ENCODE measurements around the gene PPP1R13B.

Gene PPP1R13B

DNA sequence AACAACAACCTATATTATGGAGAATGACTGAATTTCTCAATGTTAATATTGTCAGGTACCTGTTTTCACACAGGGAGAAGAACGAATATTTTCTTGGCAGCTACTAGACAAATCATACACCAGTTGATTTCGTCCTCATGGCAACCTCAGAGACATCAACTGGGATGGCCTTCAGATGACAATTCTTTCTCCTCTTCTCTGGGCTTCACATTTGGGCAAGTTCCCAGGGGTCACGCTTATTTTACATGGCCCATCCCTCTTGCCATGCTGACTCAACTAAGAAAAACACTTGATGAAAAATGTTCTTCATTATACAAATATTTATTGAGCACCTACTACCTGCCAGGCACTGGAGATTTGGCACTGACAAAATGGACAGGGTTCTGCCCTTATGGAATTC lies 29.0 kb downstream of the PPP1R13B start:
- H3K4me1 ChIP-seq (ENCODE audit: control insufficient read depth in 1 of 2, insufficient read depth in 2 of 2, low read length in 2 of 2), result peaks cover 18 to 23% of the 10 kb centered on the region in 2 donors
- H3K9ac ChIP-seq (ENCODE audit: low read depth in 1 of 2, low read length in 2 of 2), result no peak overlapping the region
- H3K9me3 ChIP-seq (ENCODE audit: control insufficient read depth in 1 of 2, low read length in 2 of 2), result no peaks in the 10 kb centered on the region
- H3K27me3 ChIP-seq (ENCODE audit: control insufficient read depth in 1 of 2, insufficient read depth in 2 of 2, low read length in 2 of 2), result no peaks in the 10 kb centered on the region
- no peak overlapping the region for H3K27ac ChIP-seq (ENCODE audit: low read depth, low read length)
- H3K4me3 ChIP-seq (ENCODE audit: low read depth in 1 of 2, low read length in 2 of 2), result no peak overlapping the region
- no peaks in the 10 kb centered on the region for H3K36me3 ChIP-seq (ENCODE audit: control insufficient read depth in 1 of 2, insufficient read depth in 2 of 2, low read length in 2 of 2)

DNA sequence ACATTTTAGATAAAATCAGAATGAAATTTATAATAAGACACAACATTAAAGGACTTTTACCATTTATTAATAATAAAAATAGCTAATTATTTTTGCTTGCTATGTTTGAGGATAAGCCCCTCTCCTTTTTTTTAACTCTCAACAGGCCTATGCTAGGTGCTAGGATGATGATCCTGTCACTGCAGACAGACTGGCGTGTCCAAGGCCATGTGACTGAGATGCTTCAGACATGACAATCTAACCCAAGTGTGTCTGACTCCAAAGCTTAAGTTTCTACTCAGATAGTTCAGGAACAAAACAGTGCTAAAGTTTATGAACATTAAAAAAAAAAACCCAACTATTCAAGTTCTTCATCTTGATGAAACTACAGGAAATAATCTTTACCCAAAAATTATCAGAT lies 29.8 kb downstream of the PPP1R13B start:
- no peak overlapping the region for H3K27ac ChIP-seq (ENCODE audit: low read depth, low read length)
- no peaks in the 10 kb centered on the region for H3K27me3 ChIP-seq (ENCODE audit: control insufficient read depth in 1 of 2, insufficient read depth in 2 of 2, low read length in 2 of 2)
- no peak overlapping the region for H3K4me3 ChIP-seq (ENCODE audit: low read depth in 1 of 2, low read length in 2 of 2)
- H3K36me3 ChIP-seq (ENCODE audit: control insufficient read depth in 1 of 2, insufficient read depth in 2 of 2, low read length in 2 of 2), result no peaks in the 10 kb centered on the region
- no peaks in the 10 kb centered on the region for H3K9me3 ChIP-seq (ENCODE audit: control insufficient read depth in 1 of 2, low read length in 2 of 2)
- H3K4me1 ChIP-seq (ENCODE audit: control insufficient read depth in 1 of 2, insufficient read depth in 2 of 2, low read length in 2 of 2), result peaks cover 18 to 21% of the 10 kb centered on the region in 2 donors
- no peak overlapping the region for H3K9ac ChIP-seq (ENCODE audit: low read depth in 1 of 2, low read length in 2 of 2)

DNA sequence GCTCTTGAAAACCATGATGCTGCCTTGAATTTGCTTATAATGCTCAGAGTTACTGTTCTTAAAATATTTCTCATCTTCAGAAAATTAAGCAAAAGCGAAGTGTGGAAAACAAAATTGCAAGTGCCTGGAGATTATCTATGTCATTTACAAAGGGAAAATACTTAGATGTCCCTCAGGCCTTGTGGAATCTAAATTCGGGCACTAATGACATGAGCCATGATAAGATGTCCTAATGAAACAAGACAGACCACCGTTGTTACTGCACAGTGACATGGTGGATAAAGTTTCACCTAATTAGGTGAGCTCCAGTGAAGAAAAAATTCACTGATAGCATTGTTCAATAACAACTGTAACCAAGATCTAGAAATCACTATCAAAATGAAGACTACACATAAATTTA lies 30.4 kb downstream of the PPP1R13B start:
- Histone ChIP-seq H3K27me3 (ENCODE audit: control insufficient read depth in 1 of 2, insufficient read depth in 2 of 2, low read length in 2 of 2) (no peaks in the 10 kb centered on the region), H3K9me3 (ENCODE audit: control insufficient read depth in 1 of 2, low read length in 2 of 2) (no peaks in the 10 kb centered on the region), H3K27ac (ENCODE audit: low read depth, low read length) (no peak overlapping the region), H3K4me3 (ENCODE audit: low read depth in 1 of 2, low read length in 2 of 2) (no peak overlapping the region), H3K4me1 (ENCODE audit: control insufficient read depth in 1 of 2, insufficient read depth in 2 of 2, low read length in 2 of 2) (peaks cover 18 to 21% of the 10 kb centered on the region in 2 donors), H3K36me3 (ENCODE audit: control insufficient read depth in 1 of 2, insufficient read depth in 2 of 2, low read length in 2 of 2) (no peaks in the 10 kb centered on the region), H3K9ac (ENCODE audit: low read depth in 1 of 2, low read length in 2 of 2) (no peak overlapping the region)

DNA sequence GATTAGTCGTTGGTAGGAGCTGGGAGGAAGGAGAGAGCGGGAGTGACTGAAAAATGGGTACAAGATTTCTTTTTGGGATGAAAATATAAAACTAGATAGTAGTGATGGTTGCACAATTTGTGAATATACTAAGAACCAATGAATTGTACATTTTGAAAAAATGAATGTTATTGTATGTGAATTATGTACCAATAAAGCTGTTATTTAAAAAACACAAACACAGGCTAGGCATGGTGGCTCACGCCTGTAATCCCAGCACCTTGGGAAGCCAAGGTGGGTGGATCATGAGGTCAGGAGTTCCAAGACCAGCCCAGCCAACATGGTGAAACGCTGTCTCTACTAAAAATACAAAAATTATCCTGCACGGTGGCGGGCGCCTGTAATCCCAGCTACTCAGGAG lies 32.1 kb downstream of the PPP1R13B start:
- Histone ChIP-seq H3K4me1 (ENCODE audit: control insufficient read depth in 1 of 2, insufficient read depth in 2 of 2, low read length in 2 of 2) (peaks cover 8 to 9% of the 10 kb centered on the region in 2 donors), H3K4me3 (ENCODE audit: low read depth in 1 of 2, low read length in 2 of 2) (no peak overlapping the region), H3K9me3 (ENCODE audit: control insufficient read depth in 1 of 2, low read length in 2 of 2) (no peaks in the 10 kb centered on the region), H3K27me3 (ENCODE audit: control insufficient read depth in 1 of 2, insufficient read depth in 2 of 2, low read length in 2 of 2) (no peaks in the 10 kb centered on the region), H3K27ac (ENCODE audit: low read depth, low read length) (no peak overlapping the region), H3K36me3 (ENCODE audit: control insufficient read depth in 1 of 2, insufficient read depth in 2 of 2, low read length in 2 of 2) (no peaks in the 10 kb centered on the region), H3K9ac (ENCODE audit: low read depth in 1 of 2, low read length in 2 of 2) (no peak overlapping the region)

DNA sequence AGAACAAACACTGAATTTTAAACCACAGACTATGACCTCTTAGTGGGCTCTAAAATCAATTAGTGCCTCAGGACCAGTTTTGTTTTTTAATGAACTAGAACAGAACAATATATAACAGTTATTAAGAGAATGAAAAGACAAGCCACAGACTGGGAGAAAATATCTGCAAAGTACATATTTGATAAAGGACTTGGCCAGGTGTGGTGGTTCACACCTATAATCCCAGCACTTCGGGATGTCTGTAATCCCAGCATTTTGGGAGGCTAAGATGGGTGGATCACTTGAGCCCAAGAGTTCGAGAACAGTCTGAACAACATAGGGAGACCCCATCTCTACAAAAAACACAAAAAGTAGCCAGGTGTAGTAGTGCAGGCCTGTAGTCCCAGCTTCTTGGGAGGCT lies 36.2 kb downstream of the PPP1R13B start:
- Histone ChIP-seq H3K36me3 (ENCODE audit: control insufficient read depth in 1 of 2, insufficient read depth in 2 of 2, low read length in 2 of 2) (no peaks in the 10 kb centered on the region), H3K4me3 (ENCODE audit: low read depth in 1 of 2, low read length in 2 of 2) (no peak overlapping the region), H3K27ac (ENCODE audit: low read depth, low read length) (no peak overlapping the region), H3K4me1 (ENCODE audit: control insufficient read depth in 1 of 2, insufficient read depth in 2 of 2, low read length in 2 of 2) (no peaks in the 10 kb centered on the region), H3K9me3 (ENCODE audit: control insufficient read depth in 1 of 2, low read length in 2 of 2) (no peaks in the 10 kb centered on the region), H3K9ac (ENCODE audit: low read depth in 1 of 2, low read length in 2 of 2) (no peak overlapping the region), H3K27me3 (ENCODE audit: control insufficient read depth in 1 of 2, insufficient read depth in 2 of 2, low read length in 2 of 2) (no peaks in the 10 kb centered on the region)

DNA sequence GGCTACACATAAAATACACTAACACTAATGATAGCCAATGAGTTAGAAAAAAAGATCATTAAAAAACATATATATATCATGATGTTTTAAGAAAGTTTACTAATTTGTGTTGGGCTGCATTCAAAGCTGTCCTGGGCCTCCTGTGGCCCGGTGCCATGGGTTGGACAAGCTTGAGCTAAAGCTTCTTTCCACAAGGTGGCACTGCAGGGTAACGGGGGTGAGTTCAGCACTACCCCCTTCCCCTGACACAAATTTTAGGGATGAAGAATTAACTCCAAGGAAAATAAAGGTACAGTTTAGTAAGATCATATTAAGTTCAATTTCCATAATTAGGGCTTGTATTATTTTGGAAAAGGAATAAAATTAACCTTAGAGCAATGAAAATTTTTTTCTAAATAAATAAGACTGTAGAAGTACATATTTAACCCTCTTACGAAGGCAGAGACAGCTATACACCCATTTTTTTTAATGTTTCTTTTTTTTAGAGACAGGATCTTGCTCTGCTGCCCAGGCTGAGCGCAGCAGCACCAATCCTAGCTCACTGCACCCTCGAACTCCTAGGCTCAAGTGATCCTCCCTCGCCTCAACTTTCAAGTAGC lies 38.9 kb downstream of the PPP1R13B start:
- Histone ChIP-seq H3K4me1 (ENCODE audit: control insufficient read depth in 1 of 2, insufficient read depth in 2 of 2, low read length in 2 of 2) (no peaks in the 10 kb centered on the region), H3K9ac (ENCODE audit: low read depth in 1 of 2, low read length in 2 of 2) (no peak overlapping the region), H3K36me3 (ENCODE audit: control insufficient read depth in 1 of 2, insufficient read depth in 2 of 2, low read length in 2 of 2) (no peaks in the 10 kb centered on the region), H3K9me3 (ENCODE audit: control insufficient read depth in 1 of 2, low read length in 2 of 2) (no peaks in the 10 kb centered on the region), H3K4me3 (ENCODE audit: low read depth in 1 of 2, low read length in 2 of 2) (no peak overlapping the region), H3K27ac (ENCODE audit: low read depth, low read length) (no peak overlapping the region), H3K27me3 (ENCODE audit: control insufficient read depth in 1 of 2, insufficient read depth in 2 of 2, low read length in 2 of 2) (no peaks in the 10 kb centered on the region)

DNA sequence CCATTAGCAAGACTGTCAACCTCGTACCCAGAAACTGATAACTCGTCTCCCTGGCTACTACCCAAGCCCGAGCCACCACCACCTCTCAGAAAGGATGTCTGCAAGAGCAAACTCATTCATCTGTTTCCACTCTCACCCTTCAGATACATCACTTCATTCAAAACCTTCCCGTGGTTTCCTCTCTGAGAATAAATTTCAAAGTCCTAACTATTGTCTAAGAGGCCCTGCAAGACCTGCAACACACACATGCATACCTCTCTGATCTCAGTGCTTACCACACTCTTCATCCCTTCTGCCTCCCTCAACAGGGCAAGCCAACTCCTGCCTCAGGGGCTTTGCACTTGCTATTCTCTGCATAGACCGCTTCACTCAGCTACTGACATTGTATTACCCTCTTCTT lies 40.6 kb downstream of the PPP1R13B start:
- Histone ChIP-seq H3K4me1 (ENCODE audit: control insufficient read depth in 1 of 2, insufficient read depth in 2 of 2, low read length in 2 of 2) (no peaks in the 10 kb centered on the region), H3K9ac (ENCODE audit: low read depth in 1 of 2, low read length in 2 of 2) (no peak overlapping the region), H3K36me3 (ENCODE audit: control insufficient read depth in 1 of 2, insufficient read depth in 2 of 2, low read length in 2 of 2) (no peaks in the 10 kb centered on the region), H3K27ac (ENCODE audit: low read depth, low read length) (no peak overlapping the region), H3K9me3 (ENCODE audit: control insufficient read depth in 1 of 2, low read length in 2 of 2) (no peaks in the 10 kb centered on the region), H3K27me3 (ENCODE audit: control insufficient read depth in 1 of 2, insufficient read depth in 2 of 2, low read length in 2 of 2) (no peaks in the 10 kb centered on the region), H3K4me3 (ENCODE audit: low read depth in 1 of 2, low read length in 2 of 2) (no peak overlapping the region)

DNA sequence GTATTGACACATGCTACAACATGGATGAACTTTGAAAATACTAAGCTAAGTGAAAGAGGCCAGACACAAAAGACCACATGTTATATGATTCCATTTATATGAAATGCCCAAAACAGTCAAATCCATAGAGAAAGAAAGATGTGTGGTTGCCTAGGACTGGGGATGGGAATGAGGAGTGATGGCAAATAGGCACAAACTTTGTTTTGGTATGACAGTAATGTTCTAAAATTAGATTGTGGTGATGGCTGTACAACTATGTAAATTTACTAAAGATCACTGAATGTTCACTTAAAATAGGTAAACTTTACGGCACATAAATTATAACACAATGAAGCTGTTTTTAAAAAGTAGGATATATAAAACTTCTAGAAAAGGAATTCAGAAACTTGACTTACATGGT lies 41.7 kb downstream of the PPP1R13B start:
- no peak overlapping the region for H3K4me3 ChIP-seq (ENCODE audit: low read depth in 1 of 2, low read length in 2 of 2)
- no peak overlapping the region for H3K9ac ChIP-seq (ENCODE audit: low read depth in 1 of 2, low read length in 2 of 2)
- H3K27ac ChIP-seq (ENCODE audit: low read depth, low read length), result no peak overlapping the region
- no peaks in the 10 kb centered on the region for H3K4me1 ChIP-seq (ENCODE audit: control insufficient read depth in 1 of 2, insufficient read depth in 2 of 2, low read length in 2 of 2)
- no peaks in the 10 kb centered on the region for H3K36me3 ChIP-seq (ENCODE audit: control insufficient read depth in 1 of 2, insufficient read depth in 2 of 2, low read length in 2 of 2)
- no peaks in the 10 kb centered on the region for H3K9me3 ChIP-seq (ENCODE audit: control insufficient read depth in 1 of 2, low read length in 2 of 2)
- H3K27me3 ChIP-seq (ENCODE audit: control insufficient read depth in 1 of 2, insufficient read depth in 2 of 2, low read length in 2 of 2), result no peaks in the 10 kb centered on the region

DNA sequence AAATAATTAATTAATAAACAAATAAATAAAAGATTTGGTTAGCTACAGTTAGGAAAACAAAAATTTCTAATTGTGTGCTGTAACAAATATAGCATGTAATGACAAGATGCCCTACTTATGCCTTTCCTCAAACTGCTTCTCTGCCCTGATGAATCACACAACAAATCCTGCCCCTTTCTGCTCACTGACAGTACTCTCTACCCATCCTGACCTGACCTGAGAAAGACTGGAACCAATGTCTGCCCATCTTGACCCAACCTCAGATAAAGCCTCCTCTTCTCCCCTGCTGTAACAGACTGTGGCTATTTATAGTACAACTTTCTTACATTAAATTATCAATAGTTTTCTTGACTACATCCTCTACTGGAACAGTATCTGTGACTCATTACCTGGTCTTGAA lies 43.7 kb downstream of the PPP1R13B start:
- Histone ChIP-seq H3K4me3 (ENCODE audit: low read depth in 1 of 2, low read length in 2 of 2) (no peak overlapping the region), H3K27me3 (ENCODE audit: control insufficient read depth in 1 of 2, insufficient read depth in 2 of 2, low read length in 2 of 2) (no peaks in the 10 kb centered on the region), H3K36me3 (ENCODE audit: control insufficient read depth in 1 of 2, insufficient read depth in 2 of 2, low read length in 2 of 2) (no peaks in the 10 kb centered on the region), H3K27ac (ENCODE audit: low read depth, low read length) (no peak overlapping the region), H3K4me1 (ENCODE audit: control insufficient read depth in 1 of 2, insufficient read depth in 2 of 2, low read length in 2 of 2) (no peaks in the 10 kb centered on the region), H3K9ac (ENCODE audit: low read depth in 1 of 2, low read length in 2 of 2) (no peak overlapping the region), H3K9me3 (ENCODE audit: control insufficient read depth in 1 of 2, low read length in 2 of 2) (no peaks in the 10 kb centered on the region)

DNA sequence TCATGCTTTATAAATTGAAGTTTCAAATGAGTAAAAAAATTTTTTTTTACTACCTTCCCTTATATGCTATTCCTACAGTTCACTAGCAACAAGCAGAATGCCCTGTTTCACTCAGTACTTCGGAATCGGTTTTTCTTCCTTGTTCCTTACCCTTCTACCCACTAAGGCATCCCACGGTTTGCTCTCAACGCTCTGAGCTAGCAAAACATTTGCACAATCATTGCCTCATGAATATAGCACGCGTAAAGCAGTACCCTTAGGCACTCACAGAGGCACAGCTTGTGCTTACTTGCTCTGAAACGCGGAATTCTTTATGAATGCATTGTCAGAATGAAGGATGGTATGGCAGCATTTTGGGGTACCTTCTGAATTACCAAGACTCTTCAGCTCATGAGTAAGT lies 45.0 kb downstream of the PPP1R13B start:
- Histone ChIP-seq H3K4me1 (ENCODE audit: control insufficient read depth in 1 of 2, insufficient read depth in 2 of 2, low read length in 2 of 2) (no peaks in the 10 kb centered on the region), H3K36me3 (ENCODE audit: control insufficient read depth in 1 of 2, insufficient read depth in 2 of 2, low read length in 2 of 2) (no peaks in the 10 kb centered on the region), H3K4me3 (ENCODE audit: low read depth in 1 of 2, low read length in 2 of 2) (no peak overlapping the region), H3K9me3 (ENCODE audit: control insufficient read depth in 1 of 2, low read length in 2 of 2) (no peaks in the 10 kb centered on the region), H3K27me3 (ENCODE audit: control insufficient read depth in 1 of 2, insufficient read depth in 2 of 2, low read length in 2 of 2) (no peaks in the 10 kb centered on the region), H3K27ac (ENCODE audit: low read depth, low read length) (no peak overlapping the region), H3K9ac (ENCODE audit: low read depth in 1 of 2, low read length in 2 of 2) (no peak overlapping the region)

DNA sequence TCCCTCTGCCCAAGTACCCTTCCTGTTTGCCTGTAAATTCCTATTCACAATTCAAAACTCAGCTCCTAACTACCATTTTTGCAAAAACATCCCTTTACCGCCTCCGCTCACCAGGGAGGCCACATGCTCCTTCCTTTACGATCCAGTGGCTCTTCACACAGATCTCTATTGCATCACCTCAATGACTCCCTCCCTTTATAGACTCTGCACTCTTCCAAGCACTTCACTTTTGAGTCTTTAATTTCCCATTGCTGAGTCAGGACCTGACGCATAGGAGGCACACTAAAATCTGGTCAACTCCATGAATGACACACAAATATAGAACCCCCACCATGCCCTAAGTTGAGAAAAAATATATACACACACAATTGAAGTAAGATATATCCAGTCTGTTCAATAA lies 45.9 kb downstream of the PPP1R13B start:
- no peak overlapping the region for H3K9ac ChIP-seq (ENCODE audit: low read depth in 1 of 2, low read length in 2 of 2)
- no peaks in the 10 kb centered on the region for H3K36me3 ChIP-seq (ENCODE audit: control insufficient read depth in 1 of 2, insufficient read depth in 2 of 2, low read length in 2 of 2)
- H3K4me1 ChIP-seq (ENCODE audit: control insufficient read depth in 1 of 2, insufficient read depth in 2 of 2, low read length in 2 of 2), result no peaks in the 10 kb centered on the region
- no peak overlapping the region for H3K27ac ChIP-seq (ENCODE audit: low read depth, low read length)
- no peak overlapping the region for H3K4me3 ChIP-seq (ENCODE audit: low read depth in 1 of 2, low read length in 2 of 2)
- H3K27me3 ChIP-seq (ENCODE audit: control insufficient read depth in 1 of 2, insufficient read depth in 2 of 2, low read length in 2 of 2), result no peaks in the 10 kb centered on the region
- H3K9me3 ChIP-seq (ENCODE audit: control insufficient read depth in 1 of 2, low read length in 2 of 2), result no peaks in the 10 kb centered on the region
